Measurements from ENCODE around the gene SLC2A5.
A peak's percentile ranks its signal among the peaks of the same experiment; 100 is the strongest.
"Not testable (repeated sequence)": the region's sequence is repeated elsewhere in the genome, so short reads cannot be mapped to it uniquely, and the experiment has no call there.

The SLC2A5 gene

GRCh38 chr1:9069326-9070100, at the start of gene SLC2A5:
Gene SLC2A5, minus strand, starts transcription at chr1:9069635. Its CDS starts 99 bp downstream, at chr1:9069536.
- no peak for DNase-seq (ENCODE audit: low spot score)

DNA sequence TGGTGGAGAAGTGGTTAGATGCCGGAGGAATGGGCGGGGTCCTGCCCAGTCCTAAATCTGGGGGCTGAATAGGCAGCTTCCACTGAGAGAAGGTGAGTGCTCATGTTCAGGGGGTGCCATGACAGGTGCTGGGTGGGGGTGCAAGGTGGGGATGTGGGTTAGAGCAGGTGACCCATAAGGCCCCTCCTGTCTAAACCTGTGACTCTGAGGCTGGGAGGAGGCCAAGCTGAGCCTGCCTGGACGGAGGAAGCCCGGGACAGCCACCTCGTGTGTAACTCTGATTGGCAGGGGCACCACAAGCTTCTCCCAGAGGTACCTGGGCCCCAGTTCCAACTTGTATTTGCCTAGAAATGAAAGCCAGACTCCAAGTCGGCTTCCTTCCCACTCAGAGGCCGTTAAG, 48.8 kb upstream of the SLC2A5 start:
- no peak for DNase-seq (ENCODE audit: low spot score)

- DNase-seq (ENCODE audit: low spot score): no peak
Observed at GRCh38 chr1:9115351-9116205, 46.1 kb upstream of the SLC2A5 start.

- no peak for DNase-seq (ENCODE audit: low spot score)
Observed at GRCh38 chr1:9112961-9113880, 43.8 kb upstream of the SLC2A5 start.

DNA sequence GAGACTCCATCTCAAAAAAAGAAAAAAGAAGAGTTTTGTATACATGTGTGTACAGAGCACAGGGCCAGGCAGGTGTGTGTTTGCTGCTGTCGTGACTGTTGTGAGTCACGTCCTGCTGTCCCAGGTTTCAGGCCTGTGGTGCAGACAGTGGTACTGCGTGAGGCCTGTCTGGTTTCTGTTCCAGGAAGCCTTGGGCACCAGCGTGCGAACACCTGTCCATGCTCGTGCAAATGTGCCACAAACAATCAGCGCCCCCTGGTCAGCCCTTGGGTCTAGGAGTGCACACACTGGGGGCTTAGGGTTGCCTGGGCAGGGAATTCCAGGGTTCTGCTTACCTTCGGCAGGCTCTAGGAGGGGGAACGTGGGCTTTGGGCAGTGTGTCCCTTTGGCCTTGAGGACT, 42.5 kb upstream of the SLC2A5 start:
- DNase-seq (ENCODE audit: low spot score): no peak

GRCh38 chr1:9111357-9111691, 41.9 kb upstream of the SLC2A5 start:
- DNase-seq (ENCODE audit: low spot score): no peak

GRCh38 chr1:9110669-9111356, 41.4 kb upstream of the SLC2A5 start:
- peak; percentile 78 for DNase-seq (ENCODE audit: low spot score)

- no peak for DNase-seq (ENCODE audit: low spot score)
Observed at GRCh38 chr1:9108056-9108665, 38.7 kb upstream of the SLC2A5 start.

GRCh38 chr1:9107136-9107535, 37.7 kb upstream of the SLC2A5 start:
- no peak for DNase-seq (ENCODE audit: low spot score)

DNA sequence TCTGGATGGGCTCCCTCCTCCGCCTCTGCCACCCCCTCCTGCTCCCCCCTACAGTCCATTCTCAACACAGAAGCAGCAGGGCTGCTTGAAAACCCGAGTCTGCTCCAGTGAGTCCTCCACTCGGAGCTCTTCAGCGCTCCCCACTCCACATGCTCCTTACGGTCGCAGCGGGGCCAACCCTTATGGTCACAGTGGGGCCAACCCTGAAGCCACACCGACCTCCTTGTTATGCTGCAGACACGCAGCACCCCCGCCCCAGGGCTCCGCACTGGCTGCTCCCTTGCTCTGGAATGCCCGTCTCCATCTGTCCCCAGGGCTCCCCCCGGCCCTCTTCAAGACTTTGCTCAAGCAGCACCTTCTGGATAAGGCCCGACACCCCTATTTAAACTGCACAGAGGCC, 36.9 kb upstream of the SLC2A5 start:
- DNase-seq (ENCODE audit: low spot score): no peak

- DNase-seq (ENCODE audit: low spot score): no peak
Observed at GRCh38 chr1:9105336-9105867, 36.0 kb upstream of the SLC2A5 start.

DNA sequence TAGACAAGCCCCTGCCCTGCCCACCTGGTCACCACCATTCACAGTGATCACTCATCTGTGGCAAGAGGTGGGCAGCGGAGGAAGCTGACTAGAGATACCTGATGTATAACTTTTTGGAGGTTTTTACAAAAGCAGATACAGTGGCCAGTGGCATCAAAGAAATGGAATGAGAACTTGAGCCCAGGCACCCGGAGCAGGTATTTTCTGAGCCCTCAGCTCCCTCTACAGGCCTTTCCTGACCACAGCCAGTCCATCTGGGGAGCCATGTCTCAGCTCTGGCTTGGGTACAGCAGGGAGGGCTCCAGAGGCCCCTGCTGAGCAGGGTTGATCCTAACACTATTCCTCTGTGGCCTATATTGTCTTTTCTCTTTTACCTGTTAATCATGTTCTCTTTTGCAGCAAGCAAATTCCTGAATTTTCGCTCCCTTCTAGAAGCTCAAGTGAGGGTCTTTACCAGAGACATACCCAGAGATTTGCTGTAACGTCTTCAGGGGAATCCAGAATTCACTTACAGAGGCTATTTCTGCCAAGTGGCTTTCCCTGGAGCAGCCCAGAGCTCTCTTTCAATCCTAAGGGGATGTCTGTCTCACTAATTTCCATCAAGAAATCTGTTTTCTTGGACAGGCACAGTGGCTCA, 32.2 kb upstream of the SLC2A5 start:
- no peak for DNase-seq (ENCODE audit: low spot score)

GRCh38 chr1:9100471-9101043, 31.1 kb upstream of the SLC2A5 start:
- DNase-seq (ENCODE audit: low spot score): no peak

DNA sequence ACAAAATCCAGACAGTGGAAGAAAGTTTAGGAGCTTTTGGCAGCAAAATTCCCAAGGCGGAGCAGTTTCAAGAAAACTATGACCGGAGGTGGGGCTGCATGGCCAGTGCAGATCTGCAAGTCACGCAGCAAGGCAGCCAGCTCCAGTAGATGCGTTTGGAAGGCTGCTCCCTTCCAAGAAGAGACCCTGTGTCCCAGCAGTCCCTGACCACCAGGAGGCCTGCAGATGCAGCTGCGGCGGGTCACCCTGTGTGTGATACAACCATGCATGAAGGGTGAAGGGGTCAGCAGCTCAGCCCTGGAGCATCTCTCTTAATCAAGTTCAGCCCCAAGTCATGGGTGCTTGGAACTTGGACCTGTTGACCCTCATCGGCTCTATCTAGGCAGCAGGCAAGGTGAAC, 30.1 kb upstream of the SLC2A5 start:
- no peak for DNase-seq (ENCODE audit: low spot score)

- no peak for DNase-seq (ENCODE audit: low spot score)
Observed at GRCh38 chr1:9097947-9098705, 28.7 kb upstream of the SLC2A5 start.

- no peak for DNase-seq (ENCODE audit: low spot score)
Observed at GRCh38 chr1:9095818-9096217, 26.4 kb upstream of the SLC2A5 start.

GRCh38 chr1:9093996-9094595, 24.7 kb upstream of the SLC2A5 start:
- DNase-seq (ENCODE audit: low spot score): not testable (repeated sequence)

- DNase-seq (ENCODE audit: low spot score): no peak
Observed at GRCh38 chr1:9093581-9093980, 24.1 kb upstream of the SLC2A5 start.

DNA sequence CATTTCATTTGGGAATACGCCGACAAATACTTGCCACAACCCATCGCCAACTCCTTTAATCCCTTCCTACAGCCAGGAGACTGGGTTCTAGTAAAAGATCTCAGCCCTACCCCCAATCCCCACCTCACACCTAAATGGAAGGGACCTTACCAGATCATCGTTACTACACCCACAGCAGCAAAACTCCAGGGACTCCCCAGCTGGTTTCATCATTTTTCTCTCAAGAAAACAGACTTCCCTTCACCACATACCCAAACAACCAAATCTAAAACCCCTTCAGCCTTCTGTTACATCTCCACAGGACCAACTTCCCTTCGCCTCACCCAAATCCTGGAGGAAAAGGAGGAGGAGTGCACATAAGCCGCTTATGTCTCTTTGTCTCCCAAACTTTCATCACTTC, 23.7 kb upstream of the SLC2A5 start:
- no peak for DNase-seq (ENCODE audit: low spot score)

All from CD4-positive, alpha-beta T cell treated with Interleukin-6 at 100 ng/mL for 8 hours (primary cell).